Measurements from ENCODE around the gene MAMDC2. TPM values are rescaled to one million over a fixed set of nuclear protein-coding genes. Genes with fewer than 3 reads are reported as not detected.
"Not testable (repeated sequence)": the region's sequence is repeated elsewhere in the genome, so short reads cannot be mapped to it uniquely, and the experiment has no call there.

Gene MAMDC2
- total RNA-seq, 4 donors from 2014 or later, result 15.8 to 19.6 (median 18.4) TPM

DNA sequence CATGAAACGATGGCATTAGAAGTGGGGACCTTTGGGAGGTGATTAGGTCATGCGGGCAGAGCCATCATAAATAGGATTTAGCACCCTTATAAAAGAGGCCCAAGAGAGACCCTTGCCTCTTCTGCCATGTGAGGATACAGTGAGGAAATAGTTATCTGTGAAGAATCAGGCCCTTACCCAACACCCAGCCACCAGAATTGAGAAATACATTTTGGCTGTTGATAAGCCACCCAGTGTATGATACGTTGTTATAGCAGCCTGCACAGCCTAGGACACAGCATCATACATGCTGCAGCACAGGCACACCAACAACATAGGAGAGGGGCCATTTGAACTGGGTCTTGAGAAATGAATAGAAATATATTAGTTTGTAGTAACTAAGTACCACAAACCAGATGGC lies 8.0 kb upstream of the MAMDC2 start:
- Histone ChIP-seq H3K9me3 (no peaks in the 10 kb centered on the region), H3K4me3 (replicated peaks in 1 of 3) (no peak overlapping the region), H3K27ac (no peak overlapping the region), H3K27me3 (no peaks in the 10 kb centered on the region), H3K4me1 (no peaks in the 10 kb centered on the region), H3K36me3 (no peaks in the 10 kb centered on the region)
- TF ChIP-seq, protein P1, sequence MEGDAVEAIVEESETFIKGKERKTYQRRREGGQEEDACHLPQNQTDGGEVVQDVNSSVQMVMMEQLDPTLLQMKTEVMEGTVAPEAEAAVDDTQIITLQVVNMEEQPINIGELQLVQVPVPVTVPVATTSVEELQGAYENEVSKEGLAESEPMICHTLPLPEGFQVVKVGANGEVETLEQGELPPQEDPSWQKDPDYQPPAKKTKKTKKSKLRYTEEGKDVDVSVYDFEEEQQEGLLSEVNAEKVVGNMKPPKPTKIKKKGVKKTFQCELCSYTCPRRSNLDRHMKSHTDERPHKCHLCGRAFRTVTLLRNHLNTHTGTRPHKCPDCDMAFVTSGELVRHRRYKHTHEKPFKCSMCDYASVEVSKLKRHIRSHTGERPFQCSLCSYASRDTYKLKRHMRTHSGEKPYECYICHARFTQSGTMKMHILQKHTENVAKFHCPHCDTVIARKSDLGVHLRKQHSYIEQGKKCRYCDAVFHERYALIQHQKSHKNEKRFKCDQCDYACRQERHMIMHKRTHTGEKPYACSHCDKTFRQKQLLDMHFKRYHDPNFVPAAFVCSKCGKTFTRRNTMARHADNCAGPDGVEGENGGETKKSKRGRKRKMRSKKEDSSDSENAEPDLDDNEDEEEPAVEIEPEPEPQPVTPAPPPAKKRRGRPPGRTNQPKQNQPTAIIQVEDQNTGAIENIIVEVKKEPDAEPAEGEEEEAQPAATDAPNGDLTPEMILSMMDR (IDR thresholded peaks at IDR 0.05), result no peak
- TF ChIP-seq POLR2A (IDR thresholded peaks at IDR 0.05), result no peak
- 93 to 96% methylated on average over 3 of the region's 3 CpGs for WGBS, 2 donors
- intact Hi-C loops (cut with DNase I), result no loop called here
- no peak for DNase-seq

DNA sequence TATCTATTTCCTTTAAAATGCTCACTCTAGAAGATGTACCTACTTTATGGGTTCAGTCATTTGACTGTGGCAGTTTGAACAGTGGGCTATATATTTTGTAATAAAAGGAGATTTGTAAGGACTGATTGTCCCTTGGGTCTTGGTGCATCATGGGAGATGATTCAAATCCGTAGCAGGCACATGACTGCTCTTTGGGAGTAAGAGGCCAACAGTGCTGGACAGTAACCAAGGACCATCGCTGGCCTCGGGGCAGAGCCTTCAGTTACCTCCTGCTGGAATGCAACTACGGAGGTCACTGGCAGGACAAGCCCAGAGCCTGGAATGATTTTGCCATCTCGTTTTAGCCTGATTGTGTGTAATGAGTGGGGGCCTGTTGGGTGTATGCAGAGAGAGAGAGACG lies 7.0 kb upstream of the MAMDC2 start:
- DNase-seq, result no peak
- Histone ChIP-seq H3K27me3 (no peaks in the 10 kb centered on the region), H3K27ac (no peak overlapping the region), H3K4me1 (no peaks in the 10 kb centered on the region), H3K36me3 (no peaks in the 10 kb centered on the region), H3K9me3 (no peaks in the 10 kb centered on the region), H3K4me3 (replicated peaks in 1 of 3) (no peak overlapping the region)
- intact Hi-C loops (cut with DNase I), result no loop called here
- TF ChIP-seq, protein P1 (IDR thresholded peaks at IDR 0.05), result no peak
- no peak for TF ChIP-seq POLR2A (IDR thresholded peaks at IDR 0.05)
- 72 to 77% methylated on average over 6 of the region's 6 CpGs for WGBS, 2 donors

DNA sequence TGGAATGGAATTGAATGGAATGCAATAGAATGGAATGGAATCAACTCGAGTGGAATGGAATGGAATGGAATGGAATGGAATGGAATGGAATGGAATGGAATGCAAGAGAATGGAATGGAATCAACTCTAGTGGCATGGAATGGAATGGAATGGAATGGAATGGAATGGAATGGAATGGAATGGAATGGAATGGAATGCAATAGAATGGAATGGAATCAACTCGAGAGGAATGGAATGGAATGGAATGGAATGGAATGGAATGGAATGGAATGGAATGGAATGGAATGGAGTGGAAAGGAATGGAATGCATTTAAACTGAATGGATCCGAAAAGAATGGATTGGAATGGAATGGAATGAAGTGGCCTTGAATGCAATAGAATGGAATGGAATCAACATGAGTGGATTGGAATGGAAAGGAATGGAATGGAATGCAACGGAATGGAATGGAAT lies 5.5 kb upstream of the MAMDC2 start:
- peaks cover 9 to 13% of the 10 kb centered on the region in 2 donors for H3K4me1 ChIP-seq
- DNase-seq; H3K27me3 ChIP-seq; H3K4me3 ChIP-seq (replicated peaks in 1 of 3); H3K36me3 ChIP-seq; intact Hi-C loops (cut with DNase I); H3K27ac ChIP-seq; H3K9me3 ChIP-seq: not testable (repeated sequence)
- WGBS, 2 donors, result 68 to 69% methylated on average over 4 of the region's 4 CpGs

DNA sequence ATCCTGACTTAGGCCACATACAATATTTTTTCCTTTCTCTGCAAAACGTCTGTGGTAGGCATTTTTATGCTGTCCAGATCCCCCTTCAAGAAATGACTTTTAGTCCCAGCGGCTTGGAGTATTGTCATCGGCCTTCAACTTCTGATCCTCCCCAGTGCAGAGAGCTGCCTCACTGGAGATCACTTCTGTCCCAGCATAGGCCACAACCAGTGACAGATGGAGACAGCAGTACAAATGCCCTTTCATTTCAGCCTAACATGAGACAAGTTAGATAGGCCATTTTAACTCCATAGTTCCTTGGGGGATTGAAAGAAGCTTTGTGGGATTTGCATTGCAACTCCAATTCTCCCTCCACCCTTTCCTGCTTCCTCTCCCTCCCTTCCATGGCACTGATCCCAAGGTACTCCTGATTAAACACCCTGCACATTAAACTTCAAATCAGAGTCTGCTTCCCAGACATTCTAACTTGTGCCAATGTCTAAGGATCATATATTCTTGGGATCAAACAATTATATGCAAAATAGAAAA lies 3.2 kb upstream of the MAMDC2 start:
- no peak for DNase-seq
- Histone ChIP-seq H3K36me3 (no peaks in the 10 kb centered on the region), H3K27me3 (no peaks in the 10 kb centered on the region), H3K9me3 (no peaks in the 10 kb centered on the region), H3K27ac (no peak overlapping the region), H3K4me3 (replicated peaks in 1 of 3) (no peak overlapping the region), H3K4me1 (peaks cover 13 to 19% of the 10 kb centered on the region in 2 donors)
- WGBS, 2 donors, result 70 to 80% methylated on average over 3 of the region's 3 CpGs
- no peak for TF ChIP-seq POLR2A (IDR thresholded peaks at IDR 0.05)
- TF ChIP-seq, protein P1 (IDR thresholded peaks at IDR 0.05), result no peak
- intact Hi-C loops (cut with DNase I), result no loop called here

DNA sequence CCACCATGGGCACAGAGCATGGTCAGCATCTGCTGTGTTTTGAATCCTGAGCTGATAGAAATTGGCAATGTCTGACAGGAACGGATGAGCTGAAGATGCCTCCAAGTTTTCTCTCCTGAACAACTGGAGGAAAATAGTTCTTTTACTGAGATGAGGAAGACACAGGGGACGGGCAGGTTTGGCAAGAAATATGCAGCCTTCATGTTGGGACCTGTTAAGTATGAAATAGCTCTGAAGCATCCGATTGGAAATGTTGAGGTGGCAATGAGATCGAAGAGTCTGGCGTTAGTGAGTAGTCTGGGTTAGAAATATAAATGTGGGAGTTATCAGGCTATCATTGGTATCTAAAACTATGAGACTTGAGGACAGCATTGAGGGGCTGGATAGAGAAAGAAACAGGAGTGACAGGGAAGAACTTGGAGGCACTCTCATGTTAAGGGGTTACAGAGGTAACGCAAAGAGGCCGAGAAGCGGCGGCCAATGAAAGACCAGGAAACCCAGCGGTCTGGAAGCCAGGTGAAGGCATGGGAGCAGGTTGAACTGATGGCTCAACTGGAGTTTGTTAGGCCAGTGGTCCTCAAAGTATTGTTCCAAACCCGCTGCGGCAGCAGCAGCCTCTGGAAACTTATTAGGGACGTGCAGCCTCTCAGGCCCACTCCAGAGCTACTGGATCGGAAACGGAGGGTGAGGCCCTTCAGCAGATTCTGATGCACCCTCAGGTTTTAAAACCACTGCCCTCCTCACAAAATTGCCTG lies 1.0 kb upstream of the MAMDC2 start:
- intact Hi-C loops (cut with DNase I), result no loop called here
- Histone ChIP-seq H3K4me1 (peaks cover 13 to 26% of the 10 kb centered on the region in 2 donors), H3K36me3 (no peaks in the 10 kb centered on the region), H3K27ac (no peak overlapping the region), H3K4me3 (replicated peaks in 1 of 3) (no peak overlapping the region), H3K9me3 (no peaks in the 10 kb centered on the region), H3K27me3 (no peaks in the 10 kb centered on the region)
- WGBS, 2 donors, result 63 to 70% methylated on average over 15 of the region's 15 CpGs
- TF ChIP-seq POLR2A (IDR thresholded peaks at IDR 0.05), result no peak
- TF ChIP-seq, protein P1 (IDR thresholded peaks at IDR 0.05), result no peak
- DNase-seq, result peak; percentile 19 to 32

All from thyroid gland (tissue), 4 donors.